H9 (cell line): ENCODE data around the gene CBFA2T2. TPM values are rescaled to one million over a fixed set of nuclear protein-coding genes. Genes with fewer than 3 reads are reported as not detected.

ENCODE experiments used
- DNase-seq: peaks from one replicate; pipeline ENCODE4 v3.0.0-alpha.2; 2017
- H2AFZ ChIP-seq: one replicate; pipeline ENCODE4 v1.6.1; 2013; ENCODE audit warnings: mild to moderate bottlenecking, low read length, control low read depth, moderate library complexity
- H2AK5ac ChIP-seq: 2 replicates; pipeline ENCODE4 v1.6.1; 2013; ENCODE audit warnings: low read length, control low read depth, mixed read lengths; ENCODE audit not compliant: insufficient read length
- H2BK120ac ChIP-seq: one replicate; pipeline ENCODE4 v1.6.1; 2013; ENCODE audit warnings: low read depth, mild to moderate bottlenecking, low read length, control low read depth, inconsistent platforms; ENCODE audit not compliant: poor library complexity, severe bottlenecking
- H2BK12ac ChIP-seq: 2 replicates; pipeline ENCODE4 v1.6.1; 2013; ENCODE audit warnings: low read length, control low read depth, mixed read lengths, low read depth; ENCODE audit not compliant: insufficient read length
- H2BK15ac ChIP-seq: 2 replicates; pipeline ENCODE4 v1.6.1; 2013; ENCODE audit warnings: low read depth, low read length, control low read depth
- H2BK20ac ChIP-seq: one replicate; pipeline ENCODE4 v1.6.1; 2013; ENCODE audit warnings: low read depth, mild to moderate bottlenecking, low read length, control low read depth, inconsistent platforms; ENCODE audit not compliant: poor library complexity, severe bottlenecking
- H2BK5ac ChIP-seq: 2 replicates; pipeline ENCODE4 v1.6.1; 2013; ENCODE audit warnings: low read length, control low read depth, mixed read lengths; ENCODE audit not compliant: insufficient read length
- H3K14ac ChIP-seq: 2 replicates; pipeline ENCODE4 v1.6.1; 2013; ENCODE audit warnings: low read length, control low read depth; ENCODE audit not compliant: insufficient read depth
- H3K18ac ChIP-seq: 2 replicates; pipeline ENCODE4 v1.6.1; 2013; ENCODE audit warnings: low read depth, mild to moderate bottlenecking, mixed read lengths, low read length, control low read depth; ENCODE audit not compliant: insufficient read length
- H3K23ac ChIP-seq: 2 replicates; pipeline ENCODE4 v1.6.1; 2013; ENCODE audit warnings: low read length, control low read depth, mixed read lengths, low read depth; ENCODE audit not compliant: insufficient read length
- H3K23me2 ChIP-seq: 2 replicates; pipeline ENCODE4 v1.6.1; 2013; ENCODE audit warnings: low read depth, mild to moderate bottlenecking, mixed read lengths, low read length, control low read depth; ENCODE audit not compliant: insufficient read length, poor library complexity, severe bottlenecking
- H3K27ac ChIP-seq: 2 replicates; pipeline ENCODE4 v1.5.1; 2013; ENCODE audit warnings: low read length, control low read depth, mixed read lengths, low read depth; ENCODE audit not compliant: insufficient read length
- H3K27me3 ChIP-seq: 2 replicates; pipeline ENCODE4 v1.6.1; 2013; ENCODE audit warnings: low read length, control low read depth, inconsistent platforms; ENCODE audit not compliant: insufficient read depth
- H3K4ac ChIP-seq: 2 replicates; pipeline ENCODE4 v1.6.1; 2013; ENCODE audit warnings: low read depth, mild to moderate bottlenecking, control low read depth, inconsistent platforms, low read length, moderate library complexity
- H3K4me1 ChIP-seq: 2 replicates; pipeline ENCODE4 v1.6.1; 2013; ENCODE audit warnings: low read length, control low read depth, inconsistent platforms; ENCODE audit not compliant: insufficient read depth
- H3K4me2 ChIP-seq: 2 replicates; pipeline ENCODE4 v1.6.1; 2013; ENCODE audit warnings: low read length, control low read depth, mixed read lengths; ENCODE audit not compliant: insufficient read length, insufficient read depth
- H3K56ac ChIP-seq: 2 replicates; pipeline ENCODE4 v1.6.1; 2013; ENCODE audit warnings: low read depth, mild to moderate bottlenecking, mixed read lengths, low read length, control low read depth; ENCODE audit not compliant: insufficient read length
- H3K79me1 ChIP-seq: 2 replicates; pipeline ENCODE4 v1.6.1; 2013; ENCODE audit warnings: low read depth, mild to moderate bottlenecking, moderate library complexity, low read length, control low read depth, inconsistent platforms; ENCODE audit not compliant: insufficient read depth, poor library complexity, severe bottlenecking
- H3K79me2 ChIP-seq: 2 replicates; pipeline ENCODE4 v1.6.1; 2013; ENCODE audit warnings: low read length, control low read depth, inconsistent platforms; ENCODE audit not compliant: insufficient read depth
- H3K9ac ChIP-seq: 2 replicates; pipeline ENCODE4 v1.6.1; 2013; ENCODE audit warnings: low read length, control low read depth, mixed read lengths; ENCODE audit not compliant: insufficient read length; ENCODE audit errors: extremely low read depth
- H3K9me3 ChIP-seq: one replicate; pipeline ENCODE4 v1.6.1; 2013; ENCODE audit warnings: low read depth, low read length, inconsistent platforms; ENCODE audit not compliant: control insufficient read depth
- H3T11ph ChIP-seq: one replicate; pipeline ENCODE4 v1.6.1; 2013; ENCODE audit warnings: mild to moderate bottlenecking, low read length, control low read depth, inconsistent platforms
- H4K20me1 ChIP-seq: one replicate; pipeline ENCODE4 v1.6.1; 2013; ENCODE audit not compliant: control insufficient read depth, insufficient read length, insufficient read depth
- H4K5ac ChIP-seq: 2 replicates; pipeline ENCODE4 v1.6.1; 2013; ENCODE audit warnings: low read depth, mild to moderate bottlenecking, mixed read lengths, low read length, control low read depth; ENCODE audit not compliant: insufficient read length
- H4K8ac ChIP-seq: replicated peaks from 2 replicates; pipeline ENCODE4 v1.6.1; 2013; ENCODE audit warnings: low read length, control low read depth, mixed read lengths, low read depth; ENCODE audit not compliant: insufficient read length
- H4K91ac ChIP-seq: 2 replicates; pipeline ENCODE4 v1.6.1; 2013; ENCODE audit warnings: low read depth, mild to moderate bottlenecking, moderate library complexity, mixed read lengths, low read length, control low read depth; ENCODE audit not compliant: insufficient read length
- H3K27ac Mint-ChIP-seq, 3 experiments: 2 replicates in 2 of 3; 3 replicates in 1 of 3; pipeline ENCODE4 v1.8.0; 2020 to 2021; ENCODE audit warnings: mixed read lengths in 3 of 3, mild to moderate bottlenecking in 1 of 3, moderate library complexity in 1 of 3
- H3K27me3 Mint-ChIP-seq: 2 replicates; pipeline ENCODE4 v1.8.0; 2021; ENCODE audit warnings: low read depth, mild to moderate bottlenecking, moderate library complexity, mixed read lengths
- H3K36me3 Mint-ChIP-seq, 3 experiments: 2 replicates in 2 of 3; 3 replicates in 1 of 3; pipeline ENCODE4 v1.8.0; 2020 to 2021; ENCODE audit warnings: low read depth in 3 of 3, mixed read lengths in 3 of 3; ENCODE audit not compliant: insufficient read depth in 1 of 3
- H3K4me1 Mint-ChIP-seq, 2 experiments: 2 replicates each; pipeline ENCODE4 v1.8.0; 2020; ENCODE audit warnings: mixed read lengths in 2 of 2
- H3K4me3 Mint-ChIP-seq, 2 experiments: 2 replicates in 1 of 2; 3 replicates in 1 of 2; pipeline ENCODE4 v1.8.0; 2020 to 2021; ENCODE audit warnings: mild to moderate bottlenecking in 2 of 2, mixed read lengths in 2 of 2, moderate library complexity in 1 of 2
- H3K9me3 Mint-ChIP-seq, 2 experiments: 2 replicates in 1 of 2; 3 replicates in 1 of 2; pipeline ENCODE4 v1.8.0; 2020; ENCODE audit warnings: mild to moderate bottlenecking in 2 of 2, mixed read lengths in 2 of 2, moderate library complexity in 1 of 2
- WGBS: extraction: QIAGEN DNeasy Blood & Tissue Kit; methylation state at CpG from one replicate; pipeline ENCODE4 v1.1.7; 2013; ENCODE audit warnings: missing lambda C conversion rate, low lambda C conversion rate, mixed read lengths; ENCODE audit not compliant: insufficient read length; ENCODE audit errors: extremely low coverage; 5-methylcytosine and 5-hydroxymethylcytosine counted together
- total RNA-seq: library from RNA; stranded (reverse); gene quantifications from 2 replicates; pipeline ENCODE4 v1.2.1, GENCODE V29; 2021
- TF ChIP-seq, protein P1 (sequence below): fragments of 200-600 bp; sonication (generic); conservative IDR thresholded peaks from 3 replicates; pipeline ENCODE4 v1.8.0; 2021; ENCODE audit warnings: antibody characterized with exemption, mild to moderate bottlenecking

Gene CBFA2T2
- total RNA-seq, 1 experiment from 2014 or later = 11.2 TPM

DNA sequence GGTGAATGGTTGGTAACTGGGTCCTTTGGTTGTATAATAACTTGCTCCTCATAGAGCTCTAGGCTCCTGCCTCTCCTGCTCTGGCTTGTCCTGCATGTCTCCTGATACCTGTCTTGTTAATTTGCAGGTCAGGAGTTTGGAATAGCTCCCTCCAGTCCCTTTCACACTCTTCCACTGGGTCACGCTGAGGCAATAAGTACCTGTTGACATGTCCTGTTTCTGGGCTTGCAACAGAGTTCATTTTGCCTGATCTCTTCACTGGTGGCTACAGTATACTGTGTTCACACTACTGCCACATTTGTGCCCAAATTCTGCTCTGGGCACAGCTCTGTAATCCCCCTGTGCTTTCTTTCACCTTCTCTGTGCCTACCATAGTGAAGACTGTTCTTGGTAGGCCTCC lies 146.9 kb downstream of the CBFA2T2 start:
- Histone ChIP-seq H4K8ac (no peak overlapping the region), H3K4me2 (no peak overlapping the region), H4K91ac (no peak overlapping the region), H3K79me1 (no peaks in the 10 kb centered on the region), H4K20me1 (no peaks in the 10 kb centered on the region), H3K9me3 (no peaks in the 10 kb centered on the region), H3K27me3 (no peaks in the 10 kb centered on the region), H3K56ac (no peak overlapping the region), H3K27ac (no peak overlapping the region), H2AFZ (no peak overlapping the region), H3K23ac (no peak overlapping the region), H2BK120ac (no peak overlapping the region), H2BK12ac (no peak overlapping the region), H2BK15ac (no peak overlapping the region), H3K4ac (no peak overlapping the region), H2AK5ac (no peak overlapping the region), H4K5ac (no peak overlapping the region), H3K9ac (no peak overlapping the region), H3K14ac (no peak overlapping the region), H2BK5ac (no peak overlapping the region), H2BK20ac (no peak overlapping the region), H3T11ph (no peak overlapping the region), H3K18ac (no peak overlapping the region), H3K23me2 (no peaks in the 10 kb centered on the region), H3K4me1 (no peaks in the 10 kb centered on the region), H3K79me2 (no peaks in the 10 kb centered on the region)
- no peak overlapping the region for H3K4me3 Mint-ChIP-seq
- no peaks in the 10 kb centered on the region for H3K9me3 Mint-ChIP-seq
- no peaks in the 10 kb centered on the region for H3K4me1 Mint-ChIP-seq
- peak; percentile 8 for DNase-seq
- no peaks in the 10 kb centered on the region for H3K27me3 Mint-ChIP-seq
- TF ChIP-seq, protein P1, sequence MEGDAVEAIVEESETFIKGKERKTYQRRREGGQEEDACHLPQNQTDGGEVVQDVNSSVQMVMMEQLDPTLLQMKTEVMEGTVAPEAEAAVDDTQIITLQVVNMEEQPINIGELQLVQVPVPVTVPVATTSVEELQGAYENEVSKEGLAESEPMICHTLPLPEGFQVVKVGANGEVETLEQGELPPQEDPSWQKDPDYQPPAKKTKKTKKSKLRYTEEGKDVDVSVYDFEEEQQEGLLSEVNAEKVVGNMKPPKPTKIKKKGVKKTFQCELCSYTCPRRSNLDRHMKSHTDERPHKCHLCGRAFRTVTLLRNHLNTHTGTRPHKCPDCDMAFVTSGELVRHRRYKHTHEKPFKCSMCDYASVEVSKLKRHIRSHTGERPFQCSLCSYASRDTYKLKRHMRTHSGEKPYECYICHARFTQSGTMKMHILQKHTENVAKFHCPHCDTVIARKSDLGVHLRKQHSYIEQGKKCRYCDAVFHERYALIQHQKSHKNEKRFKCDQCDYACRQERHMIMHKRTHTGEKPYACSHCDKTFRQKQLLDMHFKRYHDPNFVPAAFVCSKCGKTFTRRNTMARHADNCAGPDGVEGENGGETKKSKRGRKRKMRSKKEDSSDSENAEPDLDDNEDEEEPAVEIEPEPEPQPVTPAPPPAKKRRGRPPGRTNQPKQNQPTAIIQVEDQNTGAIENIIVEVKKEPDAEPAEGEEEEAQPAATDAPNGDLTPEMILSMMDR = no peak
- H3K27ac Mint-ChIP-seq = no peak overlapping the region
- H3K36me3 Mint-ChIP-seq = peaks cover 2 to 66% (median 43%) of the 10 kb centered on the region in 3 experiments; a peak in 6 of 7 replicates
- WGBS = no CpG with 5 or more reads among the region's 1 CpG
